Measurements from ENCODE around the gene AP4E1.
"Not testable (repeated sequence)": the region's sequence is repeated elsewhere in the genome, so short reads cannot be mapped to it uniquely, and the experiment has no call there.

AP4E1 gene

GRCh38 chr15:51007131-51007666 lies 98.7 kb downstream of the AP4E1 start:
- in situ Hi-C loops (cut with MboI; ENCODE audit: low sequenced_read_pairs) = no loop called here

GRCh38 chr15:51011212-51011611 lies 102.7 kb downstream of the AP4E1 start:
- in situ Hi-C loops (cut with MboI; ENCODE audit: low sequenced_read_pairs) = no loop called here

GRCh38 chr15:51016615-51017014 lies 108.1 kb downstream of the AP4E1 start:
- in situ Hi-C loops (cut with MboI; ENCODE audit: low sequenced_read_pairs) = no loop called here

GRCh38 chr15:51022206-51022605 lies 113.7 kb downstream of the AP4E1 start:
- in situ Hi-C loops (cut with MboI; ENCODE audit: low sequenced_read_pairs) = no loop called here

- in situ Hi-C loops (cut with MboI; ENCODE audit: low sequenced_read_pairs) = no loop called here
These were observed 115.0 kb downstream of the AP4E1 start for GRCh38 chr15:51023499-51023898.

GRCh38 chr15:51024735-51025453 lies 116.4 kb downstream of the AP4E1 start:
- in situ Hi-C loops (cut with MboI; ENCODE audit: low sequenced_read_pairs) = no loop called here

GRCh38 chr15:51025454-51025846 lies 117.0 kb downstream of the AP4E1 start:
- in situ Hi-C loops (cut with MboI; ENCODE audit: low sequenced_read_pairs) = no loop called here

- in situ Hi-C loops (cut with MboI; ENCODE audit: low sequenced_read_pairs) = no loop called here
These were observed 122.3 kb downstream of the AP4E1 start for GRCh38 chr15:51030649-51031316.

- in situ Hi-C loops (cut with MboI; ENCODE audit: low sequenced_read_pairs) = not testable (repeated sequence)
These were observed 129.0 kb downstream of the AP4E1 start for GRCh38 chr15:51037474-51037873.

- in situ Hi-C loops (cut with MboI; ENCODE audit: low sequenced_read_pairs) = no loop called here
These were observed 129.9 kb downstream of the AP4E1 start for GRCh38 chr15:51038162-51038973.

GRCh38 chr15:51038974-51039319 lies 130.5 kb downstream of the AP4E1 start:
- in situ Hi-C loops (cut with MboI; ENCODE audit: low sequenced_read_pairs) = no loop called here

GRCh38 chr15:51044037-51044727 lies 135.7 kb downstream of the AP4E1 start:
- in situ Hi-C loops (cut with MboI; ENCODE audit: low sequenced_read_pairs) = no loop called here

- in situ Hi-C loops (cut with MboI; ENCODE audit: low sequenced_read_pairs) = no loop called here
These were observed 137.5 kb downstream of the AP4E1 start for GRCh38 chr15:51046016-51046415.

GRCh38 chr15:51046799-51047449 lies 138.4 kb downstream of the AP4E1 start:
- in situ Hi-C loops (cut with MboI; ENCODE audit: low sequenced_read_pairs) = no loop called here

GRCh38 chr15:51048308-51048707 lies 139.8 kb downstream of the AP4E1 start:
- in situ Hi-C loops (cut with MboI; ENCODE audit: low sequenced_read_pairs) = no loop called here

- in situ Hi-C loops (cut with MboI; ENCODE audit: low sequenced_read_pairs) = no loop called here
These were observed 140.6 kb downstream of the AP4E1 start for GRCh38 chr15:51049081-51049480.

GRCh38 chr15:51051776-51052175 lies 143.3 kb downstream of the AP4E1 start:
- in situ Hi-C loops (cut with MboI; ENCODE audit: low sequenced_read_pairs) = no loop called here

- in situ Hi-C loops (cut with MboI; ENCODE audit: low sequenced_read_pairs) = no loop called here
These were observed 145.1 kb downstream of the AP4E1 start for GRCh38 chr15:51053571-51053970.

- in situ Hi-C loops (cut with MboI; ENCODE audit: low sequenced_read_pairs) = no loop called here
These were observed 146.1 kb downstream of the AP4E1 start for GRCh38 chr15:51054535-51054934.
